ENCODE measurements around the gene MILR1.

The MILR1 gene

GRCh38 chr17:64500862-64501765 lies 52.2 kb downstream of the MILR1 start:
- in situ Hi-C loops (cut with MboI; ENCODE audit: low sequenced_read_pairs): no loop called here

GRCh38 chr17:64502021-64502420 lies 53.1 kb downstream of the MILR1 start:
- in situ Hi-C loops (cut with MboI; ENCODE audit: low sequenced_read_pairs): no loop called here

- in situ Hi-C loops (cut with MboI; ENCODE audit: low sequenced_read_pairs): no loop called here
Observed at GRCh38 chr17:64502809-64503208, 53.9 kb downstream of the MILR1 start.

- in situ Hi-C loops (cut with MboI; ENCODE audit: low sequenced_read_pairs): no loop called here
Observed at GRCh38 chr17:64503341-64503740, 54.4 kb downstream of the MILR1 start.

GRCh38 chr17:64503821-64504768 lies 55.2 kb downstream of the MILR1 start:
- in situ Hi-C loops (cut with MboI; ENCODE audit: low sequenced_read_pairs): no loop called here

GRCh38 chr17:64504769-64505339 lies 55.9 kb downstream of the MILR1 start:
- in situ Hi-C loops (cut with MboI; ENCODE audit: low sequenced_read_pairs): no loop called here

GRCh38 chr17:64505340-64506200 lies 56.7 kb downstream of the MILR1 start:
- in situ Hi-C loops (cut with MboI; ENCODE audit: low sequenced_read_pairs): no loop called here

- in situ Hi-C loops (cut with MboI; ENCODE audit: low sequenced_read_pairs): no loop called here
Observed at GRCh38 chr17:64506201-64506575, 57.3 kb downstream of the MILR1 start, which contains the start of gene DDX5. Gene DDX5 (minus strand): TSS chr17:64506289. CDS start chr17:64506119, 170 bp downstream.

- in situ Hi-C loops (cut with MboI; ENCODE audit: low sequenced_read_pairs): no loop called here
Observed at GRCh38 chr17:64506576-64507412, 57.9 kb downstream of the MILR1 start, which contains the start of gene CEP95. Gene CEP95 (plus strand): TSS chr17:64506977. CDS start chr17:64507098, 121 bp downstream.

GRCh38 chr17:64507413-64507782 lies 58.5 kb downstream of the MILR1 start:
- in situ Hi-C loops (cut with MboI; ENCODE audit: low sequenced_read_pairs): no loop called here

- in situ Hi-C loops (cut with MboI; ENCODE audit: low sequenced_read_pairs): no loop called here
Observed at GRCh38 chr17:64508683-64509082, 59.8 kb downstream of the MILR1 start.

GRCh38 chr17:64509179-64509578 lies 60.3 kb downstream of the MILR1 start:
- in situ Hi-C loops (cut with MboI; ENCODE audit: low sequenced_read_pairs): no loop called here

GRCh38 chr17:64515419-64515818 lies 66.5 kb downstream of the MILR1 start:
- in situ Hi-C loops (cut with MboI; ENCODE audit: low sequenced_read_pairs): no loop called here

GRCh38 chr17:64515829-64516228 lies 66.9 kb downstream of the MILR1 start:
- in situ Hi-C loops (cut with MboI; ENCODE audit: low sequenced_read_pairs): no loop called here
